HTERT RPE-1 (cell line): ENCODE data around the gene NPTN.

ENCODE experiments used
- in situ Hi-C: fragments of 300-500 bp; cut with MboI; formaldehyde crosslinking; loops from 4 replicates; pipeline ENCODE4 v1.14.3; 2020; ENCODE audit warnings: low sequenced_read_pairs

Gene NPTN

GRCh38 chr15:73522011-73522410, 111.2 kb downstream of the NPTN start:
- in situ Hi-C loops = no loop called here

GRCh38 chr15:73518876-73519733, 114.1 kb downstream of the NPTN start:
- in situ Hi-C loops = no loop called here

GRCh38 chr15:73518180-73518862, 114.9 kb downstream of the NPTN start:
- in situ Hi-C loops = no loop called here

GRCh38 chr15:73517566-73517965, 115.6 kb downstream of the NPTN start:
- in situ Hi-C loops = no loop called here

- in situ Hi-C loops = no loop called here
Observed at GRCh38 chr15:73515527-73515926, 117.7 kb downstream of the NPTN start.
